Measurements from ENCODE around the gene SND1. TPM values are rescaled to one million over a fixed set of nuclear protein-coding genes. Genes with fewer than 3 reads are reported as not detected.

The SND1 gene
- total RNA-seq, 4 donors from 2014 or later = 64.3 to 77.0 (median 70.4) TPM

- Histone ChIP-seq H3K4me3 (no peak overlapping the region), H3K27me3 (no peaks in the 10 kb centered on the region), H3K9me3 (no peaks in the 10 kb centered on the region), H3K36me3 (no peaks in the 10 kb centered on the region), H3K4me1 (peaks cover 0 to 18% (median 13%) of the 10 kb centered on the region in 4 donors), H3K27ac (no peak overlapping the region)
- 97% methylated on average over 2 of the region's 2 CpGs; no CpG with 5 or more reads in 1 of the 2 donors for WGBS, 2 donors (ENCODE audit: low coverage in 1 of 2)
- intact Hi-C loops (cut with DNase I; ENCODE audit: low total_unique reads) = no loop called here
- DNase-seq = no peak
- in situ Hi-C loops (cut with MboI; ENCODE audit: low pct_ligation_motif_present in 1 of 4, low pct_unique_long_range_greater_than_20kb in 1 of 4, low sequenced_read_pairs in 3 of 4) = loop anchor here in 1 of 4 donors (25.0 kb wide), 1 partner anchor 330 kb away; no protein-coding TSS in a partner anchor
- TF ChIP-seq EP300 (IDR thresholded peaks at IDR 0.05; ENCODE audit: low read depth) = no peak
- no peak for TF ChIP-seq POLR2A (IDR thresholded peaks at IDR 0.05)
- no peak for TF ChIP-seq CTCF (IDR thresholded peaks at IDR 0.05)
- TF ChIP-seq POLR2AphosphoS5 (IDR thresholded peaks at IDR 0.05) = no peak
Observed at GRCh38 chr7:128042012-128042411, 390.0 kb downstream of the SND1 start.

GRCh38 chr7:128044064-128044463, 392.1 kb downstream of the SND1 start:
- Histone ChIP-seq H3K27ac (no peak overlapping the region), H3K9me3 (no peaks in the 10 kb centered on the region), H3K36me3 (no peaks in the 10 kb centered on the region), H3K4me1 (peaks cover 0 to 18% (median 13%) of the 10 kb centered on the region in 4 donors), H3K4me3 (no peak overlapping the region), H3K27me3 (no peaks in the 10 kb centered on the region)
- intact Hi-C loops (cut with DNase I; ENCODE audit: low total_unique reads) (no loop called here), in situ Hi-C loops (cut with MboI; ENCODE audit: low pct_ligation_motif_present in 1 of 4, low pct_unique_long_range_greater_than_20kb in 1 of 4, low sequenced_read_pairs in 3 of 4) (loop anchor here in 1 of 4 donors (25.0 kb wide), 1 partner anchor 332 kb away; no protein-coding TSS in a partner anchor)
- 80 to 100% methylated on average over 1 to 5 of the region's 5 CpGs for WGBS, 2 donors (ENCODE audit: low coverage in 1 of 2)
- DNase-seq = no peak
- no peak for TF ChIP-seq EP300 (IDR thresholded peaks at IDR 0.05; ENCODE audit: low read depth)

- no peak overlapping the region for H3K4me3 ChIP-seq
- no peaks in the 10 kb centered on the region for H3K27me3 ChIP-seq
- peaks cover 0 to 13% (median 9%) of the 10 kb centered on the region in 4 donors for H3K4me1 ChIP-seq
- in situ Hi-C loops (cut with MboI; ENCODE audit: low pct_ligation_motif_present in 1 of 4, low pct_unique_long_range_greater_than_20kb in 1 of 4, low sequenced_read_pairs in 3 of 4) = loop anchor here in 1 of 4 donors (25.0 kb wide), 1 partner anchor 333 kb away; no protein-coding TSS in a partner anchor
- H3K36me3 ChIP-seq = no peaks in the 10 kb centered on the region
- DNase-seq = no peak
- H3K27ac ChIP-seq = no peak overlapping the region
- 94 to 100% methylated on average over 1 of the region's 1 CpG for WGBS, 2 donors (ENCODE audit: low coverage in 1 of 2)
- TF ChIP-seq POLR2AphosphoS5 (IDR thresholded peaks at IDR 0.05) (no peak), CTCF (IDR thresholded peaks at IDR 0.05) (no peak), EP300 (IDR thresholded peaks at IDR 0.05; ENCODE audit: low read depth) (no peak), POLR2A (IDR thresholded peaks at IDR 0.05) (no peak)
- no peaks in the 10 kb centered on the region for H3K9me3 ChIP-seq
- intact Hi-C loops (cut with DNase I; ENCODE audit: low total_unique reads) = no loop called here
Observed at GRCh38 chr7:128045158-128045557, 393.2 kb downstream of the SND1 start.

- Histone ChIP-seq H3K4me1 (peaks cover 0 to 9% (median 7%) of the 10 kb centered on the region in 4 donors), H3K27me3 (no peaks in the 10 kb centered on the region), H3K27ac (no peak overlapping the region), H3K36me3 (no peaks in the 10 kb centered on the region), H3K9me3 (no peaks in the 10 kb centered on the region), H3K4me3 (no peak overlapping the region)
- DNase-seq = no peak
- 83 to 92% methylated on average over 1 of the region's 1 CpG for WGBS, 2 donors (ENCODE audit: low coverage in 1 of 2)
- in situ Hi-C loops (cut with MboI; ENCODE audit: low pct_ligation_motif_present in 1 of 4, low pct_unique_long_range_greater_than_20kb in 1 of 4, low sequenced_read_pairs in 3 of 4) (loop anchor here in 1 of 4 donors (25.0 kb wide), 1 partner anchor 333 kb away; no protein-coding TSS in a partner anchor), intact Hi-C loops (cut with DNase I; ENCODE audit: low total_unique reads) (no loop called here)
- TF ChIP-seq POLR2AphosphoS5 (IDR thresholded peaks at IDR 0.05) (no peak), EP300 (IDR thresholded peaks at IDR 0.05; ENCODE audit: low read depth) (no peak), POLR2A (IDR thresholded peaks at IDR 0.05) (no peak), CTCF (IDR thresholded peaks at IDR 0.05) (no peak)
Observed at GRCh38 chr7:128045766-128046165, 393.8 kb downstream of the SND1 start.

- Histone ChIP-seq H3K27me3 (no peaks in the 10 kb centered on the region), H3K4me1 (peaks cover 0 to 11% (median 7%) of the 10 kb centered on the region in 4 donors)
Observed at GRCh38 chr7:128052404-128052803, 400.4 kb downstream of the SND1 start.

More at GRCh38 chr7:128052404-128052803, 400.4 kb downstream of the SND1 start:
- no peak overlapping the region for H3K27ac ChIP-seq
- DNase-seq = no peak
- no peak overlapping the region for H3K4me3 ChIP-seq
- no peaks in the 10 kb centered on the region for H3K36me3 ChIP-seq
- no peaks in the 10 kb centered on the region for H3K9me3 ChIP-seq
- TF ChIP-seq POLR2AphosphoS5 (IDR thresholded peaks at IDR 0.05) (no peak), EP300 (IDR thresholded peaks at IDR 0.05; ENCODE audit: low read depth) (no peak), CTCF (IDR thresholded peaks at IDR 0.05) (no peak), POLR2A (IDR thresholded peaks at IDR 0.05) (no peak)
- intact Hi-C loops (cut with DNase I; ENCODE audit: low total_unique reads) (no loop called here), in situ Hi-C loops (cut with MboI; ENCODE audit: low pct_ligation_motif_present in 1 of 4, low pct_unique_long_range_greater_than_20kb in 1 of 4, low sequenced_read_pairs in 3 of 4) (no loop called here)
- WGBS, 2 donors (ENCODE audit: low coverage in 1 of 2) = 96 to 100% methylated on average over 3 to 9 of the region's 9 CpGs

Measured in transverse colon (tissue), 4 donors.